ENCODE data around the gene ALDH9A1. TPM values are rescaled to one million over a fixed set of nuclear protein-coding genes. Genes with fewer than 3 reads are reported as not detected.

Gene ALDH9A1
- total RNA-seq, 1 experiment from 2014 or later, result 78.0 TPM

GRCh38 chr1:165619647-165620151 is 78.7 kb downstream of the ALDH9A1 start:
- H3K4me3 ChIP-seq (ENCODE audit: low read length), result no peak overlapping the region
- H3K36me3 ChIP-seq (ENCODE audit: low read depth, low read length), result no peaks in the 10 kb centered on the region
- no peaks in the 10 kb centered on the region for H4K20me1 ChIP-seq (ENCODE audit: low read length)
- no peak overlapping the region for H3K9ac ChIP-seq (ENCODE audit: low read length)
- BruUV-seq (replicated peaks), result no TSS peak
- TF ChIP-seq EZH2phosphoT487 (IDR thresholded peaks at IDR 0.05; ENCODE audit: borderline replicate concordance, low read length) (no peak), CTCF (conservative IDR thresholded peaks at IDR 0.05; ENCODE audit: low read depth, low read length) (no peak), EZH2 (IDR thresholded peaks at IDR 0.05; ENCODE audit: low read length, unreplicated experiment) (no peak)
- no peaks in the 10 kb centered on the region for H3F3A ChIP-seq (ENCODE audit: low read length, unreplicated experiment)
- H3K4me2 ChIP-seq (ENCODE audit: low read length), result no peak overlapping the region
- ChIA-PET POLR2A (ENCODE audit: unreplicated experiment) (no interaction called here), CTCF (no interaction called here)
- no peaks in the 10 kb centered on the region for H3K9me2 ChIP-seq (replicated peaks; ENCODE audit: low read length)
- no peak for ATAC-seq
- H2AFZ ChIP-seq (ENCODE audit: low read length), result no peak overlapping the region
- intact Hi-C loops (cut with micrococcal nuclease), result no loop called here
- DNase-seq, result no peak
- no peak overlapping the region for H3K27ac ChIP-seq (ENCODE audit: low read length)
- no peaks in the 10 kb centered on the region for H3K79me2 ChIP-seq (ENCODE audit: low read length)
- no peaks in the 10 kb centered on the region for H3K4me1 ChIP-seq (ENCODE audit: insufficient read depth, low read length)
- peaks cover 11% of the 10 kb centered on the region; the same call in 1 of the 2 replicates for H3K27me3 ChIP-seq (ENCODE audit: low read length)
- H3K9me3 ChIP-seq (ENCODE audit: low read length), result no peaks in the 10 kb centered on the region

- Histone ChIP-seq H3K27ac (ENCODE audit: low read length) (no peak overlapping the region), H2AFZ (ENCODE audit: low read length) (no peak overlapping the region), H3K4me3 (ENCODE audit: low read length) (no peak overlapping the region), H3K36me3 (ENCODE audit: low read depth, low read length) (no peaks in the 10 kb centered on the region), H3K4me1 (ENCODE audit: insufficient read depth, low read length) (no peaks in the 10 kb centered on the region), H3K9ac (ENCODE audit: low read length) (no peak overlapping the region), H3K79me2 (ENCODE audit: low read length) (no peaks in the 10 kb centered on the region), H3K9me2 (replicated peaks; ENCODE audit: low read length) (no peaks in the 10 kb centered on the region), H3K4me2 (ENCODE audit: low read length) (no peak overlapping the region), H4K20me1 (ENCODE audit: low read length) (no peaks in the 10 kb centered on the region), H3F3A (ENCODE audit: low read length, unreplicated experiment) (no peaks in the 10 kb centered on the region), H3K9me3 (ENCODE audit: low read length) (no peaks in the 10 kb centered on the region), H3K27me3 (ENCODE audit: low read length) (peaks cover 8% of the 10 kb centered on the region; the same call in 1 of the 2 replicates)
- CTCF ChIA-PET, result no interaction called here
- no TSS peak for BruUV-seq (replicated peaks)
- DNase-seq (no peak), ATAC-seq (no peak)
- intact Hi-C loops (cut with micrococcal nuclease), result no loop called here
- TF ChIP-seq CTCF (conservative IDR thresholded peaks at IDR 0.05; ENCODE audit: low read depth, low read length), result no peak
- no peak for TF ChIP-seq EZH2 (IDR thresholded peaks at IDR 0.05; ENCODE audit: low read length, unreplicated experiment)
- TF ChIP-seq EZH2phosphoT487 (IDR thresholded peaks at IDR 0.05; ENCODE audit: borderline replicate concordance, low read length), result no peak
- POLR2A ChIA-PET (ENCODE audit: unreplicated experiment), result interaction anchor here (0.6 kb wide), 1 partner anchor 85 kb away, joined by 3 read pairs; no protein-coding TSS in a partner anchor
Observed at GRCh38 chr1:165616987-165617546, 81.3 kb downstream of the ALDH9A1 start.

GRCh38 chr1:165616054-165616612 is 82.2 kb downstream of the ALDH9A1 start:
- Histone ChIP-seq H3K27ac (ENCODE audit: low read length) (no peak overlapping the region), H2AFZ (ENCODE audit: low read length) (no peak overlapping the region), H3K9ac (ENCODE audit: low read length) (no peak overlapping the region), H3K4me3 (ENCODE audit: low read length) (no peak overlapping the region), H3K9me2 (replicated peaks; ENCODE audit: low read length) (no peaks in the 10 kb centered on the region), H4K20me1 (ENCODE audit: low read length) (no peaks in the 10 kb centered on the region), H3K4me2 (ENCODE audit: low read length) (no peak overlapping the region), H3F3A (ENCODE audit: low read length, unreplicated experiment) (no peaks in the 10 kb centered on the region), H3K9me3 (ENCODE audit: low read length) (no peaks in the 10 kb centered on the region), H3K4me1 (ENCODE audit: insufficient read depth, low read length) (no peaks in the 10 kb centered on the region), H3K36me3 (ENCODE audit: low read depth, low read length) (no peaks in the 10 kb centered on the region), H3K79me2 (ENCODE audit: low read length) (no peaks in the 10 kb centered on the region), H3K27me3 (ENCODE audit: low read length) (peaks cover 8% of the 10 kb centered on the region; the same call in 1 of the 2 replicates)
- ChIA-PET CTCF (no interaction called here), POLR2A (ENCODE audit: unreplicated experiment) (no interaction called here)
- TF ChIP-seq CTCF (conservative IDR thresholded peaks at IDR 0.05; ENCODE audit: low read depth, low read length), result no peak
- no peak for TF ChIP-seq EZH2phosphoT487 (IDR thresholded peaks at IDR 0.05; ENCODE audit: borderline replicate concordance, low read length)
- no peak for TF ChIP-seq EZH2 (IDR thresholded peaks at IDR 0.05; ENCODE audit: low read length, unreplicated experiment)
- no TSS peak for BruUV-seq (replicated peaks)
- intact Hi-C loops (cut with micrococcal nuclease), result no loop called here
- ATAC-seq, result peak; percentile 46
- no peak for DNase-seq

Data from PC-3 (cell line).